ENCODE results near the gene RHOB.
"Not testable (repeated sequence)": the region's sequence is repeated elsewhere in the genome, so short reads cannot be mapped to it uniquely, and the experiment has no call there.

RHOB gene

DNA sequence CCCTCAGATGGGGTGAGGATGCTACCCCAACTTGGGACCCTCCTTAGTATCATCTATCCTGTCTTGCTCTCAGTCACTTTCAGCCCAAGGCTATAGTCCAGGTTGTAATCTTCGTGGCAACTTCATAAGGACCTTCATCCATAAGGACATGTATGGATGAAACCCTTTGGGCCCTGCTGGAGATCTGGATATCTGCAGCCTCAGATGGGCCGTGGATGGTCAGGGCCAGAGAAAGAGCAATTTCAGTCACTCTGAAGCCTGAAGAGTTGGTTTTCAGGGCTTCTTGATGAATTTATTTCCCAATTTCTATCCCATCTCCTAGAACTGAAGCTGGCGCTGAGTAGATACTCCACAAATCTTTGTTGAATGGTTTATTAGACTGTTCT lies 28.7 kb downstream of the RHOB start:
- no peak for DNase-seq (ENCODE audit: low read depth)

DNA sequence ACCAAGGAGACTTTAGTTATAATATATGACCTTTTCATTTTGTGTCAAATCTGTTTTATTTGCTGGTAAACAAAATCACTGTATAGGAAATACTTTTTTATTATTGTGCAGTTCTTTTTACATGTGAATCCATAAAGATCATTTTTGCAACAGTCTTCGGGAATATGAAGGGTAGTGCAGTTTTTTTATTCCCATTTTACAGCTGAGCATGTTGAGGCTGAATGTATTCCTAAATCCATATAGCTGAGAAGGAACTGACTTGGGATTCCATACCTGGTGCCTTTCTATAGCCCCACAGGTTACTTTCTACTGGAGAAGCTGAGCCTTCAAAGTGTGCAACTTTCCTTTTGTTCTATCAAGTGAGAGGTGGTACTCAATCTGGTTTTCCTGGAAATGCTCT lies 29.6 kb downstream of the RHOB start:
- DNase-seq (ENCODE audit: low read depth), result no peak

DNA sequence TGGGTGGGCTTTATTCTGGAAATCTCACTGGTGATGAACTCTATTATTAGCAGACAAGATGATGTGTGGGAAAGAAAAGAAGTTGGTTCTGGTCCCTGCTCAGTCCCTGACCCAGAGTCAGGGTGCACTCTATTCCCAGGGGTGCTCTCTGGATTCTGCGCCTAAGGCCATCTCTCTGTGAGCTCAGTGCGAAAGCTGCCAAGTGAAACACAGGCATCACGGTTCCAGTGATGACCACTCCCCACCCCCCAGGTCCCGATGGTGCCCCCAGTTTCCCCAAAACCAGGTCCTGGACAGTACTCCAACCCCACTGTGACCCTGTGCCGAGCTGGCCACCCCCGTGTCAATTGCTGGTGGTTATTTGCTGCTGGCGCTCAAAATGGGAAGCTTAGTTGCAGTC lies 30.1 kb downstream of the RHOB start:
- DNase-seq (ENCODE audit: low read depth), result no peak

DNA sequence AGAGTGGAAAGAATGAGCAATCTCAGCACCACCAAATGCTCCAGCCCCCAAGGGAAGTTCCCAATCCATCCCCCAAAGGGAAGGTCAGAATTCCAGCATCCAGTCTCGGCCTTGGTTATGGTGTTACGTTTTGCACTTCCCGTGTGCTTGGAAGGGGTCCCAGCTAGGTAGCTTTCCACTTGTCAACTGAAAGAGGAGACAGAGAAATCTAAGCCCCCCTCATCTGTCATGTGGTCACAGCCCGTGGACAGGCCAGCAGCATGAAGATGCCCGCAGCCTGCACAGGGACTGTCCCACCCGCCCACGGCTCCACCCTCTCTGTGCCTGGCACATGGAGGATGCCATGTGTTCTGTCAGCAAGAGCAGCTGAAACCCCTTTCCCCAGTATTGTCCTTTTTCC lies 32.1 kb downstream of the RHOB start:
- no peak for DNase-seq (ENCODE audit: low read depth)

DNA sequence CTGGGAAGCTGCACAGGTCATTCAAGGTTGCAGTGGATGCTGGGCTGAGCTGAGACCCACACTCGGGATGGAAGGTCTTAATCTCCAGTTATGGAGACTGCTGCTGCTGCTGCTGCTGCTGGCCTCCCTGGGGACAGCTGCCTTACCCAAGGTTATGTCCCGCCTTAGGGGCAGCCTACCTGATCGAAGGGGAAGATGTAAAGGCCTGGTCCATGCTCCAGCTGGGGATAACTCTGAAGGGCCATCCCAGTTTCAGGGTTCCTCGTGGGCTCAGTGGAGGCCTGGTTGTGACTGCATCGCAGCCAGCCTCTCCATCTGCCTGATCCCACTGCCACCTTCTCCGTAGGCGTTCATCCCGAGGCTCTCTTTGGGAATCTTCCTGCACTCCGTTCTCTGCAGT lies 33.0 kb downstream of the RHOB start:
- no peak for DNase-seq (ENCODE audit: low read depth)

DNA sequence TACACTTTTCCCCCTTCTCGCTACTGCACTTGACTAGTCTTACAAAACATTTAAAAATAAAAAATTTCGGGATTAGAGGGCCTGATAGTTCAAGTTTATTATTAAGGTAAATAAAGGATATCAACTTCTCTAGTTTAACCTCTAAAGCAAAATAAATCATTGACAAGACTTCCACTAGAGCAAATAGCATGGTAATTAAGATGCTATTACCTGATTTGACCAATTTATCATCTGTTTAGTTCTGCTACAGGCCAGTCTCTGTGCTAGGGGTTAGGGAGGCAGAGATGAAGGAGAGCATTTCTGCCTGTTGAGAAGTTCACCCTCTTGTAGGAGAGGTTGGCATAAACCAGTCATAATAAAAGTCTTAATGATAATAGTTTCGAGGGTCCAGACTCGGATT lies 34.0 kb downstream of the RHOB start:
- DNase-seq (ENCODE audit: low read depth), result no peak

DNA sequence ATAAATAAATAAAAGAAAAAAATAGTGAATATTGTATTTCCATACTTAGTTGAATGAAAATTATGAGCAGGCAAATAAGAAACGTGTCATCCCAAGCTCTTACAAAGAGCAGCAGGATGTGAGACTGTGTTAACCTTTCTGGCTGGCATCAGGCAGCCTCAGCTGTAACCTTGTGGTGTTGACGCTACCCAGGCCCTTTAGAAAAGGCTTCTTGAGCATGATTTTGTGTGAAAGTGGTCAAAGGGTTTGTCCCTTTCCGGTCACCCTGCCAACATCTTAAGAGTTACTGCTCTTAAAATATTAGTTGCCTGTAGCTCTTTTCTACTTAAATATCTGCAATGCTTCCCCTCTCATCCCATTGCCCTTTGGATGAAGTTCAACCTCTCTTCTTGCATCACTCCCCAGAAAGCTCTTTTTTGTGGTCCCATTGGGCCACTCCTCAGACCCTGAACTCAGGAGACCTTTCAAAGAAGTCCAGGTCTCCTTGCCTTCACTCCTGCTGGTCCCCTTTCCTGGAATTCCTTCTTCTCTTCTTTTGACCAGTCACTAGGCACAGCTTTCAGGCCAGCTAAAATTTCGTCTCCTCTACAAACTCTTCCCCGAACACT lies 35.0 kb downstream of the RHOB start:
- no peak for DNase-seq (ENCODE audit: low read depth)

DNA sequence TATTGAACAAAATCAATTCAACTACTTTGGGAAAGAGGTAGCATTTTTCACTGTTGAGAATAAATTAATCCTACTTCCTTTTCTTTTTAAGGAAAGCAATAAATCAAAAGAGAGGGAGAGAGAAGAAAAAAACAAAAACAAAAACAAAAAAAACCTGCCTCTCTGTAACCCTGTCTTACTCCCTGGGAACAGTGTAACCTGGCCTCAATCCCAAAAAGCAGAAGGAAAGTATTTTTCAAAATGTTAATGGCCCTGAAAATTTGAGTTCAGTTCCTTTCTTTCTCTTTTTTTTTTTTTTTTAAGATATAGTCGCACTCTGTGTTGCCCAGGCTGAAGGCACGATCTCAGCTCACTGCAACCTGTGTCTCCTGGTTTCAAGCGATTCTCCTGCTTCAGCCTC lies 35.9 kb downstream of the RHOB start:
- no peak for DNase-seq (ENCODE audit: low read depth)

DNA sequence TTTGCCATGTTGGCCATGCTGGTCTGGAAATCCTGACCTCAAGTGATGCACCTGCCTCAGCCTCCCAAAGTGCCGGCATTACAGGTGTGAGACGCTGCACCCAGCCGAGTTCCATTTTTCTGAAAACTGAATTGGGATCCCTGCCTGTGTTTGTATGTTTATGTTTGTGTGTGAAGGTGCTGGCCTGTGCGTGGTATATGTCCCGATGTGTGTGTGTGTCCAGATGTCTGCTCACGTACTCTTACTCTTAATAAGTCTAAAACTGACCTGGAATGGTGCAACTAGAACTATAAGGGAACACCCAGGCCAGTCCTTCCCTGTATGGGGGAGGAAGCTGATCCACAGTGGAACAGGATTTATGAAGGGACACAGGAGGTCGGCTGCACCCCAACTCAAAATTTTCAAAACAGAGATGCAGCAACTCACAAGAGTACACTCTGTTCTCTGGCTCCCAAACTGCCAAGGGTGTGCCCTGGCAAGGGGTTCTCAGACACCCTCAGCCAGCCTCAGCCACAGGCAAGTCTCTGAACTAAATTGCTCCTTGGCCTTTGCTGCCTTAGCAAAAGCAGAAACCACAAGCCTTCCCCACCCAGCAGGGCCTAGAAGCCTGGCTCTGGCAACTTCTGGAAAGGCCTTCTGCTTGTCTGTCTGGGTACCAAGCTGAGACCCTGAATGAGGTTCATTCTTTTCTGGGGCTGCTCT lies 36.5 kb downstream of the RHOB start:
- DNase-seq (ENCODE audit: low read depth), result no peak

DNA sequence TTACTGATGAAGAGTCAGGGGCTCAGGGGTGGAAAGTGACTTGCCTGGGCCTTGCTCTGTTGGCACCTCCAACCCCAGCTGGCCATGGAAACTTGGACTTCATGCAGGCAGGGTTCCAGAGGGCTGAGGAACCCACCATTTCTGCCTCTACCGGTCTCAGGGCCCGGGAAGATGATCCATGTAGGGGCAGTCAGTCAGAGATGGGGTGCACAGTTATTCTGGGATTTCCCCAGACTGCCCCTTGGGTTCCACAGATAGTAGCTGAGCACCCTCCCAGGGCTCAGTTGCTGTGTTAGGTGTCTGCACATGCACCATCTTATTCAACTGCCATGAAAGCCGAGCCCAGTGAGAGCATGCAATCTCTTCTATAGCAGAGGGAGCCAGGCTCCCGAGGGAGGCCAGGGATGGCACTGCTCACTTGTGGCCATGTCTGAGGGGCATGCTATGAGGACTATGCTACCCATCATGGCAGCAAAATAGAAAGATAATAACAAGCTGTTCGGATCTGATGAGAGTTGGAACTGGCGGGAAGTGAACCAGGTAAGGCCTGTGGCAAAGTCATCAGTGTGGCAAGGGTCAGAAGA lies 37.3 kb downstream of the RHOB start:
- no peak for DNase-seq (ENCODE audit: low read depth)

DNA sequence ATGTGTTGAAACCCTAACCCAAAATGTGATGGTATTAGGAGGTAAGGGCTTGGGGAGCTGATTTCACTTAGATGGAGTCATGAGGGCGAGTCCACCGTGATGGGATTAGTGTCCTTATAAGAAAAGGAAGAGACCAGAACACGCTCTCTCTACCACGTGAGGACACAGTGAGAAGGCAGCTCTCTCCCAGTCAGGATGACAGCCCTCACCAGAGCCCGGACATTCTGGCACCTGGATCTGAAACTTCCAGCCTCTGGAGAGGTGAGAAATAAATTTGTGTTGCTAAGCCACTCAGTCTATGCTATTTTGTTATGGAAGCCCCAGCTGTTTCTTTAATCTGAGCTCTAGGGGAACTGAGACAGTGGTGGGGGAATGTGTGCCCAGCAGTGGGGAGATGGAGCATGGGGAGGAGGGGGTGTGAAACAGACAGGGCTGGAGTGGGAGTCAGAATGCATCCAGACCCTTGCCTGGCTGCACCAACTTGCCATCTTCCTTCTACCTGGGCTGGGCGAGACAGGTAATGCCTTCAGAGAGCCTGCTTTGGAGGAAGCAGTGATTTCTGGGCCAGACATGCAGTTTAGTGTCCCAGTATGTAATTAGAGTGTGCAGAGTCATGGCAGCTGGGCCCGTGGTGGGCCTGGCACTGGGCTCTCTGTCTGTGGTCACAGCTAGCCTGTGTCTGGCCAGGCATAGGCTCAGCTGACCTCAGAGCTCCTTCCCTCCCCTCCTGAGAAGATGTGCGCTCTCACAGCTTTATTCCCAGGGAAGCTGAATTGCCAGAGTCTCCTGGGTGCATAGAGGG lies 38.1 kb downstream of the RHOB start:
- DNase-seq (ENCODE audit: low read depth), result no peak

DNA sequence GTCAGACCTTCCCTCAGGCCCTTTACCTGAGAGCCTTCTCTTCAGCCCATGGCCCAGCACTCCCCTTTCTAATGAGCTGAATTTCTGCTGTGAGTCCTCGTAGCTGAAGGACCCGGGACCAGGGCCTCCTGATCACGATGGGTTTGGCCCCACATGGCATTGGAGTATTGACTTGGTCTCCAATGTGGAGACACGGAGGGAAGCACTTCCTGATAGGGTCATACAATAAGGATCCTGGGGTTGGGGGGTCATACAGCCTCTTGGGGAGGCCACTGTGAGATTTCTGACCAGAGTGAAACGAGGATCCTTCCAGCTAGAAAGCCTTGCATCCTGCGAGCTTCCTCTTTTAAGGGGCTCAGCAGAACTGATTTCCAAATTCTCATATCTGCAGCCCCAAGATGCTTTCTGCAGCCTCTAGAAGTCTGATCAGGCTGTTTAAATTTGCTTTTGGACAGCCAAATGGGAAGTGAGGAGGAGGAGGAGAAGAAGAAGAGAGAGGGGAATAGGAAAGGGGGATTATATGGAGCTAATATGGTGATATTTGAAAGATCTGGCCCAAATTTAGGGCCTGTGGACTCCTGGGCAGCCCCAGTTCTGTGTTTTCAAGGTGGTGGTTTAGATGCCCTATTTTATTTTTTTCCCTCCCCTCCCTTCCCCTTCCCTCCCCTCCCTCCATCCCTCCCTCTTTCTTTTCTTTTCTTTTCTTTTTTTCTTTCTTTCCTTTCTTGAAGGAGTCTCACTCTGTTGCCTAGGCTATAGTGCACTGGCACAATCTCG lies 38.9 kb downstream of the RHOB start:
- DNase-seq (ENCODE audit: low read depth), result no peak

DNA sequence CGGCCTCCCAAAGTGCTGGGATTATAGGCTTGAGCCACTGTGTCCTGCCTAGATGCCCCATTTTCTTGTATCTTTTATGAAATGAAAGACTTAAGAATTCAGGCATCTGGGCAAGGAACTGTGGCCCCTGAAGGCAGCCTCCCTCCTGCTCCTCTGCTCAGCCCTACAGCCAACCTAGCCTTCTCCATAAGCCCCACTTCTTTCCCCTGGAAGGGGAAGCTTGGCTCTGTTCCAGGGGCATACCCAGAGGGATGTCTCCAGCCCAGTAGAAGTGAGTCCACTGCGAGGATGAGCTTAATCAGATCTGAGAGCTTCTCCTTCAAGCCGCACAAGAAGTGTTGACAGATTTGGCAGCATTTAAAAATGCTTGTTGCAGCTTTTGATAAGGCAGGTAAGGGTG lies 39.7 kb downstream of the RHOB start:
- no peak for DNase-seq (ENCODE audit: low read depth)

DNA sequence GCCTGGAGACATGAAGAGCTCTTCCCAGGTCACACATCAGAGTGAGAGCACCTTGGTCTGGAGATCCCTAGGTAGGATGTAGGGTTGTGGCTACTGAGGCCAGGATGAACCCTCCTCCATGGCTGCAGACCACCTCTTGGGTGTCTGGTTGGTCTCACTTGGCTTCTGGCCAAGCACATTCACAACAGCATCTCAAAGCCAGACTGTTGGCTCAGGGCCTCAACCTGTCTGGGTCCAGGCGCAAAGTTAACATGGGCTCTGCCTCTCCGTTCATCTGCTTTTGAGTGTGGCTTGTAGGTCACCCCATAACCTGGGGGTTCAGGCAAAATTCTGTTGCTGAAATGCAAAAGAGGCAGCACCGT lies 40.1 kb downstream of the RHOB start:
- DNase-seq (ENCODE audit: low read depth), result no peak

DNA sequence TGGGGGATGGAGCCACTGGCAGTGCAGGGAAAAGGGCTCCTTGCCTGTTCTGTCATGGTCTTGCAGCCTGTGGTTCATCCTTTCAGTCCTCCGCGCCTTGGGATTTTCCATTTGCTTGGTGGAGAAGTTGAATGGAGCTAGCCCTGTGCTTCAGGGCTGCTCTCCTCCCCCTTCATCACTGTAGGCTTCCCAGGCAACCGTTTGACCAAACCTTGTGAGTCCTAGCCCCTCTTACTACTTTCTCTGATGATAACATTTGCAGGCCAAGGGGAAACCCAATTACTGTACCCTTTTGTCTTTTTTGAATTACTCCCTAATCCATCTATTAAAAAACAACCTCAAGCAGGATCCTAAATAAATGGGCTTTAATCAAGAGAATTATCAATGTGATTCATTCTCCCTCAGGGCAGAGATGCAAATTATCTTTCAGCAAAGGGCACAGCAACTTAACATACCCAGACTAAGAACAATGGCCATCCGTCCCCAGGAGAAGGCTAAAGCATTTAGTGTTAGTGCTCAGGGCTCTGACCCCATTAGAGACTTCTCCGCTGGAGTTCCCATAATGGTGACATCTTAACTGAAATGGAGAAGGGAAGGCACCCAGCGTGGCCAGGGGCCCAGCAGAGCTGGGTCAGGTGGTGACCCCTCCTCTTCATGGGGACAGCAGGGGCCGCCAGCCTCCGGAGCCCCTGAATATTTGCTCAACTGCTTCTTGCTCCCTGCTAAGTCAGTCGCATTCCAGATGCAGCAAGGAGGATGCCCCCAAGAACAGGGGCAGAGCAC lies 40.7 kb downstream of the RHOB start:
- DNase-seq (ENCODE audit: low read depth), result no peak

DNA sequence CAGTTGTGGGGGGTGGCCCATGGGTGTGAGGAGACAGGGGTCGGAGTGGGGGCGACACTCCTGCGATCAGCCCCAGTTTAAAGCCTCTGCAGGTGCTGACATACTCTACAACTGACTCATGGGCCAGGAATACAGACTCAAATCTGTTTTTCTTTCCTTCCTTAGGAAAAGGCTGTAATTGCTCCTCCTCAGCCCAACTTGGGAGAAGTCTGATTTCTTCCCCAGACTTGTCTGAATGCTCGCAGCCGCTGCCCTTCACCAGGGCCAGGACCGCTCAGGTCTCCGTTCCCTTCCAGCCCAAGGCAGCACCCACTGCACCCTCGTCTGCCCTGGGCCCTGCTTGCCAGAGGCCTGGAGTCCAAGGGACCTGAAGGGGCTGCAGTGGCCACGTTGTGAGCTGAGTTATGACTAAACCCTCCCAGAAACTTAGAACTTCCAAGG lies 41.3 kb downstream of the RHOB start:
- no peak for DNase-seq (ENCODE audit: low read depth)

DNA sequence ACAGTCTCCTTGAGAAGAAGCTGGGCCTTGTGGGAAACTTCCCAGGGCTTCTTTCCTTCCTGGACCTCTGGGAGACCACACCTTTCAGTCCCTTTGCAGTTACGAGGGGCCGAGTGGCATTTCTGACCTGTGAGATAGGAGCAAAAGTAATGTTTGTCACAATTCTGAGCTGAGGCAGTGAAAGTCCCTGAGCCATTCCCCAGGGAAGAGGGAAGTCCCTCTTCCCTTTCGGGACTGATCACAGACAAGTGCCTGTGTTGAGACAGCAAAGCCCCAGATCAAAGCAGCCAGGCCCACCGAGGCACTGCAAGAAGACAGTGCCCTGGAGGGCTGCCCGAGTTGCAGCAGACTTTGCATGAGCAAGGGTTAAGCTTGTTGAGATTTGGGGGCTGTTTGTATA lies 41.9 kb downstream of the RHOB start:
- DNase-seq (ENCODE audit: low read depth), result no peak

DNA sequence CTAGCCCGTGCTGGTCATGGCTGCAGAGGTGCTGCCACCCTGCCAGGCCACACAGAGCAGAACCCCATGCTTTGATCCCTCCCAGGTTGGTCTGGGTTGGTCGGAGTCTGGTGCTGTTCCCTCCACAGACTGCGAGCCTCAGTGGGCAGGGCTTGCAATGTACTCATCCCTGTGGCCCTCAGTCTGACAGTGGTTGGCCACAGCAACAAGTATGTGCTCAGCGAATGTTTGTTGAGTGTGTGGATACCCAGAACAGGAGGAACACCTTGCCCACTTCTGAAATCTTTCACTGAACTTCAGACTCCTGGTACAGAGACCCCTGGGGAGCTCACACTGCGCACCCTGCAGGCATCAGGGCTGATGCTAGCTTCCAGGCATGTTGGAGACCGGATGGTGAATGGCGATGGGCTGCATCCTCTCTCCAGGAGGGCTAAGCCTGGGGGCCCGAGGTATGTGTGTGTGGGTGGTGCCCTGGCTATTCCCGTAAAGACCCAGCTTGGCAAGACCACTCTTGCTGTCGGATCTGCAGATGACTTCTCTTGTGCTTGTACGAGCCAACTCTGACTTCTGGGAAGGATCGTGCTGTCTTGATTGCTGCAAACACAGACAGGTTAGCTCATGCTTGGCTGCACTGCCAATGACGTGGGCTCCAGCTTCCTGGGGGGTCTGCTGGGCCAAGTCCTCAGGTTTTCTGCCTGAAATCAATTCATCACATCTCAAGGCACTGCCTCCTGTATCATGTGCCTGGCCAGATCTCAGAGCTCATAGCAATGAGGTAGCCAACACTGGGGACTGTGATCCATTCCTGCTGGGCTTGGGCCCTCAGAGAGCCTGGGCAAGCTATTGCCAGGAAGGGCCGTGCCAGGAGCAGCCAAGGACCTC lies 43.7 kb downstream of the RHOB start:
- DNase-seq (ENCODE audit: low read depth), result no peak

DNA sequence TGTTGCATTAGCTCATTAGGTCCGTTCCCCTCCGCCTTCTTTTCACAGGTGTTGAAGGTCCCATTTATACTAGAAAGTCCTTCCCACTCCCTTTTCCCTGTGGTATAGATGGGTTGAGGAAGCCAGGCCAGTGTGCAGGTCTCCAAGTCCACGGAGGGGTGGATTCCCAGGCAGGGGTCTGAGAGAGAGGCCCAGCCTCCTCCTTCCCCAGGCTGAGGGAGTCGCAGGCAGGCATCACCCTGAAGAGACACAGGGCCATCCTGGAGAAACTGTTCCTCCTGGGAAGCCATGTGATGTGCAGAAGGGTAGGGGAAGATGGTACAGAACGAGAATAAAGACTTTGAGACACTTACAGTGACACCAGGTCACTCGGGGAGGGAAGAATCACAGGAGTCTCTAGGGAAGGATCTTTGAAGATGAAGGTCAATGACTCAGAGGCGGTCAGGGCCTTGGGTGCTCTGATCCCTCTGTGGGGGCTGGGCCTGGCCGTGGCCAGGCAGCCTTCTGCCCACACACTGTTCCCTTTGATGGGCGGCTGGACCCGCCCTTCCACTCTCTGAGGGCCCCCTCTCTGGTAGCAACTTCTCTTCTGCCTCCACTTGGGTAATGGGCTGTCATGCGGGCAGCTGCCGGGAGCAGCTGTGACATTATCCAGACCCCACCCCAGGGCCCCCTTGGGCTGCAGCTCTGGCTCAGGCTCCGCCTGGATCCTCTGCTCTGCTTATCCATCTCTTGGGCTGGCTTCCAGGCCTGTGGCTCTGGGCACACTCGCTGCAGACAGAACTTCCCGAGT lies 45.1 kb downstream of the RHOB start:
- no peak for DNase-seq (ENCODE audit: low read depth)

DNA sequence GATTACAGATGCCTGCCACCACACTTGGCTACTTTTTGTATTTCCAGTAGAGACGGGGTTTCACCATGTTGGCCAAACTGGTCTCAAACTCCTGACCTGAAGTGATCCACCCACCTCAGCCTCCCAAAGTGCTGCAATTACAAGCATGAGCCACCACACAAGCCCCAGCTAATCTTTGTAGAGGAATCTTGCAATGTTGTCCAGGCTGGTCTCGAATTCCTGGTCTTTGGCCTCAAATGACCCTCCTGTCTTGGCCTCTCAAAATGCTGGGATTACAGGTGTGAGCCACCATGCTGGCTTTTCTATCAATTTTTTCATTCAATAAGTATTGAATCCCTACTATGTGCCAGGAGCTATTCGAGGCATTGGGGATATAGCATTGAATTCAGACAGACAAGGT lies 46.2 kb downstream of the RHOB start:
- not testable (repeated sequence) for DNase-seq (ENCODE audit: low read depth)
